SK-MEL-5 (cell line): Measurements from ENCODE around the gene RIPK1. TPM values are rescaled to one million over a fixed set of nuclear protein-coding genes. Genes with fewer than 3 reads are reported as not detected.
"Not testable (repeated sequence)": the region's sequence is repeated elsewhere in the genome, so short reads cannot be mapped to it uniquely, and the experiment has no call there.

Experiments
- DNase-seq: peaks from one replicate; pipeline ENCODE4 v3.0.0-alpha.2; 2016; ENCODE audit warnings: low read depth, low spot score
- in situ Hi-C: cut with HindIII; loops from 2 replicates; pipeline ENCODE4 v1.10.0; 2016; ENCODE audit warnings: low sequenced_read_pairs, high pct_unique_total_duplicates, low pct_unique_long_range_greater_than_20kb
- total RNA-seq: library from RNA; depleted of rRNA; stranded (reverse); fragments of >200 nt; shearing (Covaris generic); gene quantifications from 2 replicates; pipeline ENCODE4 v1.2.3, GENCODE V29; 2014

RIPK1 gene
- total RNA-seq, 1 experiment from 2014 or later, result 29.6 TPM

DNA sequence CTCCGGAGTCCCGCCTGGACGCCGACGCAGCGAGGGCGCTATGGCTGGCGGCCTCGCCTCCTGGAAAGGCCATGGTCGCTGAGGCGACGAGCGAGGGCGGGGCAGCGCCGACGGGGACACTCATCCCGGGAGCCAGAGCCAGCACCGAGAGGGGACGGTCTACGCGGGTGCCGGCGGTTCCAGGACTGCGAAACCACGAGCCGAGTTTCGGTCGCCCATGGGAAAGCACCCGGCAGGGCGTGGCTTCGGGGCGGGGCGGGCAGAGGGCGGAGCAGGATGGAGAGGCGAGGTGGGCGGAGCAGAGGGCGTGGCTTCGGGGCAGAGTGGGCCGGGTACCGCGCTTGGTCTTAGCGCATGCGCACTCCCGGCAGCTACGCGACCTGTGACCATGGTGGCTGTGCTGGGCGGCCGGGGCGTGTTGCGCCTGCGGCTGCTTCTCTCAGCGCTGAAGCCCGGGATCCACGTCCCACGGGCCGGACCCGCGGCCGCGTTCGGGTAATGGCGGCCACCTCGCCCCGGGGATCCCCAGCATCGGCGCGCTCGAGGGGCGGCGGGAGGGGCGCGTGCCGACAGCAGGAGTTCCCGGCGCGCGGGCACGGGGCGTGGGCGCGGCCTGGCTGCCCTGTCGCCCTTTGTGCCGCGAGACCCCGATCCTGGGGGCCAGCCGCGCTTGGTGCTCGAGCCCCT lies 50.2 kb downstream of the RIPK1 start, which contains the start of gene BPHL:
BPHL (plus strand) TSS at position 359 of the 687 bp plus-strand sequence; CDS start at position 389, 30 bp downstream.
- peak; percentile 97 for DNase-seq
- in situ Hi-C loops, result no loop called here

DNA sequence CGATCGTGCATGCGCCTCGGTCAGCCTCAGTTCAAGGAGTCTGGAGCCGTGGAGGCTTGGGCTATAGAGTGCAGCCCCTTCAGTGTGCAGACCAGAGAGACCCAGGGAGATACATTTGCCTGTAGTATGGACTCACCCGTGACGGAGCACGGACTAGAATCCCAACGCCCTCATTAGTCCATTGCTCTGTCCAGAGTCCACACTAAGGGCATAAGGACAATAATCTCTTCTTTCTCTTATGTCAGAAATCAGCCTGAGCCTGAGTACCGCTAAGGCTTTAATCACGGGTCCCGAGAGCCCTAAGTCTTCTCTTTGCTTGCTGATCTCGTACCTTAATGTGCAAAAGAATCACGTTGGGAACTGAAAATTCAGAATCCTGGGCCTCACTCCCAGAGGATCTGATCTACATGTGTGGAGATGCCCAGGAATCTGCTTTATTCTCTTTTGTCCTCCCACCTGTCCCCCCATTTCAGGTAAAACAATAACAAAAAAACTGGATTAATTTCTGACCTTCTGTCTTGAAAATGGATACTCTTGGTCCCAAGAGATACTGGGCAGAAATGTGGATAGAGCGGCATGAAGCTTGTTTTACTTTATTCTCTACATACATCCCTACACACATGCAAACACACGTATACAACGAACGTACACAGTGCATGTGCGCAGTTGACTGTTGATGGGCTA lies 50.9 kb downstream of the RIPK1 start:
- in situ Hi-C loops, result no loop called here

DNA sequence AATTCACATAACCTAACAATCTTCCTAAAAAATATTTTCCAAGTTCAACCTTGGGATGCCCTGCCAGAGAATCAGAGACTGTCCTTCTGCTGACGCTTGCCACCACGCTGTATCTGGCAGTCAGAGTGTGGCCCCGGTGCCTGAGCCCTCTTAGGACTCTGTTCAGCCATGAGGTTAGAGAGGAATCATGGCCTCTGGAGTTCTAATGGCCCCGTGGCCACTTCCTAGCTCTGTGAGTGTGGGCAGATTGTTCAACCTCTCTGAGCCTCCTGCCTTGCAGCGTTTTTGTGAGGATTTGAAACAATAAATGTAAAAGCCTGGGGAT lies 52.4 kb downstream of the RIPK1 start:
- in situ Hi-C loops, result no loop called here
- no peak for DNase-seq

More for the DNA sequence above, 50.9 kb downstream of the RIPK1 start:
- peak; percentile 52 for DNase-seq

DNA sequence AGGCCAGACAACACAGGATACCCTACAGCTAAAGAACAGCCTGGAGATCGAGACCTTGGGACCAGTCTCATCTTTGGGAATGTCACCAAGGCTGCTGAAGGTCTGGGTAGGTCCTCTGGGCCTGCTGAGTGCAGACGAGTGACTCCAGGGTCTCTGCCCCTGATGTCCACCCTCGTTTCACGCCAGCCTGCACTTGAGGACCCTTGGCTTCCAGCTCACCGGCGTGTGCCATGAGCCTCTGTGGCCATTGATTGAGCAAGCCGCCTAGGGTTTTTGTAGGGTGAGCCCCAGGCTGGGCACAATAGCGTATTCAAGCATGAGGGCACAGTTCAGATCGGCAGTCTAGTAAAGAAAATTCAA lies 54.5 kb downstream of the RIPK1 start:
- in situ Hi-C loops, result no loop called here
- no peak for DNase-seq

DNA sequence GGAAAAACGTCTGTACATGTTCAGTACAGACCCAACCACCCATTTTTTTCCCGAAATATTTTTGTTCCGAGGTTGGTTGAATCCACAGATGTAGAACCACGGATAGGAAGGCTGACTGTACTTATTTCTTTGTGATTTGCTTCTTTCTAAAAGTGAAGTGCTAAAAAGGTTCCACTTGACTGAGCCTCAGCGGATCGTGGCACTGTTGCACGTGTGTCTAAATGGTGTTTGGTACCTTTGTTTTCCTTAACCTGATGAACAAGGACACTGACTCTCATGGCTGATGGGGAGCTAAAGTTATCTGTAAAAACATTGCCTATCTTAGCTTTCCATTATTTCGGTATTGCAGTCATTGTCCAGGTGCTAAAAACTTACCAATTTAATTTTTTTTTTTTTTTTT lies 56.4 kb downstream of the RIPK1 start:
- in situ Hi-C loops, result no loop called here

DNA sequence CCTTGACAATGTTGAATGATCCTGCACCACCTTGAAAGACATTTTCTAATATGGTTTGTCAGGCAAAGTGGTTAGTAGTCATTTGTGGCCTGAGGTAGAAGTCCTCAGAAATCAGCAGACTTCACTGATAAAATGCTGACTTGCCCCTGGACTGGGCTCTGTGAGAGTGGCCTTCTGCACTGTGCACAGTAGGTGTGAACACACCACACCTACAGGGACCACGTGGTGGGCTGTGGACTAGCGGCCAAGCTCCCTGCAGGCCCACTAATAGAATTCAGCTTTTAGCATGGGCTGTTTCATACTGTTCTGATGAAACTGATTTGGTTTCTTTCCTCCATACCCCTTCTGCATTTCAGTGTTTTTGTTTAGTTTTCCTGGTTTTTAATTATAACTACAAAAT lies 57.5 kb downstream of the RIPK1 start:
- in situ Hi-C loops, result no loop called here
- no peak for DNase-seq

More for the DNA sequence above, 56.4 kb downstream of the RIPK1 start:
- no peak for DNase-seq

DNA sequence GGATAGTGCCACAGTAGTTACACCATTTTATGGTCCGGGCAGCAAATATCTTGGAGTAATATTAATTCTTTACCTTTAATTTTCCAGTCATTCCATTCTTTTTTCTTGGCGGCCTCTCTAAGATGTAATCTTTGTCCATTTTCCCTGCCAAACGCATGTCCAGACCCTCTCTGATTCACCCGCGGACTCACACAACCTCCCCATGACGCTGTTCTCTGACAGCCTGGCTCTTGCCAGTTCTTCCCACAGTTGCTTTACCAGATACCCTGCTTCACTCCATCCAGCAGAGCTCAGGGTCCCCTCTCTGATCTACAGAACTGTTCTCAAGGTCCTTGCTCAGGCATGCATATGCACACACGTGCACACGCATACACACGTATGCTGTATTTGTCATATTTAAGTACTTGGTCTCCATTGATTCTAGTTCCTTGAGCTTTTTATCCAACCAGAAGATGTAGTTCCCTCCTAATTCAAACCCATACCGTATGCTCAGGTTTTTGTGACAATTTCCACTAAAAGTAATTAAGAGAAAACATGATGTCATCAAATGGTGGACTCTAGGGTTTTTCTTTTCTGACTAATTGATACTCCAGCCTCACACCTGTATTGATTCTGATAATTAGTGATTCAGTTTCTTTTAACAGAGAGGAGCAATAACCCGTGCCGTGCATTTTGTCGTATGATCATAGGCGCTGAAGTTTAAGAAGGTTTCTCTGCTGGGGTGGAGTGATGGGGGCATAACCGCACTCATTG lies 60.2 kb downstream of the RIPK1 start:
- DNase-seq, result no peak
- in situ Hi-C loops, result no loop called here

DNA sequence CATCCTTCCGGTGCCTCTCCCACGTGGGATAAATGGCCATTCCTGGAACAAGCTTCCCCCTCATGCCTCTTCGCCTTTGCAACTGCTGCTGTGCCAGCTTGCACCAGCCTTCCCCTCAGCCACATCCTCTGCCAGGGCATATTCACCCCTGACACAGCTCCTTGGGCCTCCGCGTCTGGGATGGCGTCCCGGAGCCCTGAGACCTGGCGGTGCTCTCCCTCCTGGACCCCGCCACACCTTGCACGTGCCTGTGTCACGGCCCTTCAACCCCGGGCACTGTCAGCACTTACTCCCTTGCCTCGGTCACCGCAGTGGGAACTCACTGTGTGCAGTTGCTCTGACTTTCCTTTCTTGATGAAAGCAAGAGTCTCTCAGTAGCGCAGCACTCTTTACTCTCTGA lies 63.4 kb downstream of the RIPK1 start:
- no peak for DNase-seq
- in situ Hi-C loops, result no loop called here

DNA sequence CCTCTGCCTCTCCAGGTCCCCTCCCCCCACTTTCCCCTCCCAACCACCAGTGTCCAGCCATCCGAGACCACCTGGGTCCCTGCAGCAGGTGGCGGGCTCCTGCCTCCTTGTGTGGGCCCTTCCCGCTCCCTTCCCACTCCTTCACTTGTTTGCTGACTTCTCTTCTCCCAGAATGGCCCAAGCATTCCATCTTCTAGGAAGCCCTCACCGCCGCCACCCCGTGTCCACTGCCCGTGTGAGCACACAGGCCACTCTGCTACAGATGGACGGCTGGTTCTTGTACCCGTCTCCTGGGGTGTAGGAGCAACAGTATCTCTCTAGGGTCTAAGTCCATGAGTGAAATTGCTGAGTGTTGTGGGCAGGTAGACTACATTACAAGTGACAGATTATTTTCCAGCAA lies 65.2 kb downstream of the RIPK1 start:
- in situ Hi-C loops, result no loop called here

DNA sequence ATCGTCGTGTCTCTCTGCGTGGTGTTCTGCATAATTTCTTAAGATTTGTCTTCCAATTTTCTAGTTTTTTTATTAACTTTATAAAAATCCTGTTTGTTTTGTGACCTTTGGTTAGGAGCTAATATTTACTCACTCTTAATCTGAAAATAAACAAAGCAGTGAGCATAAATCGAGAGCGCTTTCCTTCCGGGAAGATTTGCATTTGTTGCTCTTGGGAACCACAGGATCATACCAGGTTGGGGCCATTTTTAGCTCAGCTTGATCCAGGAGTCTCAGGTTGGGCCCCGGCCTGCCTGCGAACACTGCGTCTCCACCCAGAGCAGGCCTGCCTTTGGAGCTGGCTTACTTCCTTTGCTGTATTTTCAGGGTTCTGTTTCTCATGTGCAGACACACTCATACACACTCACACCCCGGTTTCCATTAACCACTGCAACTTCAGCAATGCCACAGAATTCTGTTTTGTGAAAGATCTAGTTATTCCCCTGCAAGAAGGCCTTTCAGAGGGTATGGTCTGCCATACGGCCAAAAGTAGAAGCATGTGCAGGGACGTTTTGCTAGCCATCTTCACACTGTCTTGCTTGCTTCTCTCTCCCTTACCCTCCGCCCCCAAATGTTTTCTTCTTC lies 67.5 kb downstream of the RIPK1 start:
- in situ Hi-C loops, result no loop called here
- DNase-seq, result no peak

More for the DNA sequence above, 65.2 kb downstream of the RIPK1 start:
- peak; percentile 34 for DNase-seq

DNA sequence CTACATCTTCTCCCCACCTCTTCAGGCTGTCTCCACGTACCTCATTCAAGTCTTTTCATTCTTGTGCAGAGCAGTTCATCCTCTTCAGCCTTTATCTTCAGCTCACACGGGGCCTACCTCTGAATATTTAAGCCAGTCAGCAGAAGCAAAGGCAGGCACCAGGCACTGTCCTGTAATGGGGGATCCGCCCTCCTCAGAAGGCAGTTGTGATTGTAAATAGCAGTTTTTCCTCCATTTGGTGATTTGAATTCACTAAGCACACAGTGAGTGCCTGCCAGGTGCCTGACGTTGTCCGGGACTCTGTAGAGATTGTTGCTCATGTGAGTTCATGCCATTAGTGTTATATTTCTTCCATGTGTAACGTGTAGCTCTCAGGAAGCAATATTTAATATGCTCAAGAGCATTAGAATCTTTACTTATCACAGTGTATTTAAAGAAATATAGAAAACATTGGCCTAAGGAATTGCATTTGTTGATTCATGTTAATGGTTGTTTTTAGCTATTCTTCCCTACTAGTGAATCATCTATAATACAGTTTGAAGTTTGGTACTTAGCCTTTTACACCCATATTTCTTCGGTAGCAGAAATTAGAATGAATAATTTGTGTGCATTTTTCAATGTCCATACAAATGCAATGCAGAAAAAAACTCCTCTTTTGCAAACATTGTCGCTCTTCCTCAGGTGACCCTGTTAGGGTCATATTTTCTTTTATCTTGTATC lies 68.2 kb downstream of the RIPK1 start:
- no peak for DNase-seq
- in situ Hi-C loops, result no loop called here

DNA sequence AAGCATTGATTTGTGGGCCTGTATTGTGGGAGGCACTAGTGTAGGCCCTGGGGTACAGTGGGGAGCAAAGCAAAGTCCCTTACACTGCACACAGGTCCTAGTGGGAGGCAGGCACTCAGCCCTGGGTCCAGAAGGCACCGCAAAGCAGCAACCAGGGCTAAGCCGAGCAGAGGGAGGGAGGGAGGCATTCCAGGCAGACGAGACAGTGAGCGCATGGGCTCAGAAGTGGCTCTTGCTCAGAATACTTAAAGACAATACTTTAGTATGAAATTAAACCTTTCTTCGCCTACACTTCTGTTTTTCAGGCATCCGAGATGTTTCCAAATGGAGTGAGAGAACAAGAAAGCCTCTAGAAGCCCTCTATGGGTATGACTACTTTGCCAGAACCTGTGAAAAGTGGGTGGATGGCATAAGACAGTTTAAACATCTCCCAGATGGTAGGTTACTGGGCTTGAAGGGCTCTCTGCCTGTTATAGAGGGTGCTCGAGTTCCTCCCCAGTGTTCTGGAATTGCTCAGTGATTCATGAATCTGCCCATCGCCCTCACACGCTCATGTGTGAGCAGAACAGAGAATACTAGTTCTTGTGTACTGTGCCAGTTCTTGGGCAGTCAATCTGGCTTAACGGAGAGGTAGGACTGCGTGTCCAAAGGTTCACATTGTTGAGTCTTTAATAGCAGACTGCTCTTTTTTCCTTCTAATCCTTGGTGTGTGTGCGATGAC lies 68.9 kb downstream of the RIPK1 start:
- in situ Hi-C loops, result no loop called here
- no peak for DNase-seq

DNA sequence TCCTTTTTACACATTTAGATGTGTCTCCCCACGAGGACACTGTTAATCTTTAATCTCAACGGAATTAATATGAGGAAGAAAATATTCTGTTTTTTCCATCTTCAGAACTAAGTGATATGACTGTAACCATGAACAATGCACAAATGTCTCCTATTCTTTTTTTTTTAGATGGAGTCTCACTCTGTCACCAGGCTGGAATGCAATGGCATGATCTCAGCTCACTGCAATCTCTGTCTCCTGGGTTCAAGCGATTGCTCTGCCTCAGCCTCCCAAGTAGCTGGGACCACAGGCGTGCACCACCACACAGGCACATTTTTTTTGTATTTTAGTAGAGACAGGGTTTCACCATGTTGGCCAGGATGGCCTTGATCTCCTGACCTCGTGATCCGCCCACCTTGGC lies 69.6 kb downstream of the RIPK1 start:
- in situ Hi-C loops, DNase-seq: not testable (repeated sequence)

DNA sequence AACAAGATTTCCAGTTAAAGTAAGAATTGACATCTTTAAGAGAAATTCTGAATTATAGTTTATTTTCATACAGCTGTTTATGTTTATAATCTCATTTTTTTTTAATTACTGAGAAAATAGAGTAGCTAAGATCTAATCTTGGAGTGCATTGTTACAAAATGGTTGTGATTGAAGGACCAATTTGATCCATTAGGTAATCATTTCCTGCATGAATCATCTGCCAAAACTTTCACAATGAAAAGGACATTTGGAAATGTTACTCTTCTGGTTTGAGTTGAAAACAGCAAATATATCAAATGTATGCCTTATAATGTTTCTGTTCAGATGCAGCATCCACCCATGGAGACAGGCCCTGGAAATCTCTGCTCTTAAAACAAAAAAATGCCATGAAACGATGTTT lies 70.0 kb downstream of the RIPK1 start:
- DNase-seq, result no peak
- in situ Hi-C loops, result no loop called here

DNA sequence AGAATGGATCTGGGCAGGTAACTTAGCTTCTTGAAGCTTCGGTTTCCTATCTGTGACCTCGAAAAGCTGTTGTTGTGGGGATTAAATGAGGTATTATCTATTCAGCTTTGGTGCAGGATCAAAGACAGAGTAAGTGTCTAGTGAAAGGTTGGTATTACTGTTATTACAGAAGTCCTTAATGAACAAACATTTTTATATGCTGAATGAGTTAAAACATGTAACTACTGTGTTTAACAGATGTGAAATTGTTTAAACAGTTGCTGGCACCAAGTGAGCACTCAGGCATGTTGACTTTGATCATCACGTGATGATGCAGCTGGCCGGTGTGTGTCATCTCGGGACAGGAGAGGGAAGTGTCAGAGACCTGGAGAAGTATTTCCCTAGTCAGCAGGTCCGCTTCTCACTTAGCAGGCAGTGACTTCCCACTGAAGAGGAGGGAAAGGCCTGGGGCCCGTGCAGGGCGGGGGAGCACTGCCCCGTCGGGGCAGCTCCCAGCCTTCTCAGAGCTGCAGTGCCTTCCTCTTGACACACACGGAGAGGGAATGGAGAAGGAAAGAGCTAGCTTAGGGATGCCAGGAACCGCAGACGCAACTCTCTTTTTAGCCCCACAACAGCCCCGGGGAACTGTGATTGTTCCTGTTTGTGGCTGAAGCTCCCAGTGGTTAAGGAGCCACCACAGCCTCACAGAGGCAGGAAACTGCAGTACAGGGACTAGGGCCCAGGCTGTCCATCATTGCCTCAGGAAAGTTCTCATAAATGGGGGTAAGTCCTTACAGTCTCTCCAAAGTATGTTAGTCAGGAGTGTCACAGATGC lies 71.0 kb downstream of the RIPK1 start:
- no peak for DNase-seq
- in situ Hi-C loops, result no loop called here

DNA sequence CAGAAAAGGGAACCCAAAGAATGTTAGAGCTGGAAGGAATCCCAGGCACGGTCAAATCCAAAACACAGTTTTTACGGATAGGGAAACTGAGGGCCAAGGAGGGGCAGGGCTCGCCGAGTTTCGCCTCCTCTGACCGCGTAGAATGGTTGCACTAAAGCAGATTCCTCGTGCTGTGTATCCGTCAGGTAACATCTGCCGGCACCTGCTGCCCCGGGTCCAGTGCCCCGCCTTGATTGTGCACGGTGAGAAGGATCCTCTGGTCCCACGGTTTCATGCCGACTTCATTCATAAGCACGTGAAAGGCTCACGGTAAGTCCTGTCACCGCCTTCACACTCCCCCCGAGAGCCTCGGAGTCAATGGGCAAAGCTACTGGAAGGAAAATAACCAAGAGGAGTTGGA lies 71.9 kb downstream of the RIPK1 start:
- no peak for DNase-seq
- in situ Hi-C loops, result no loop called here
